Sigmoid colon (tissue), 4 donors: Measurements from ENCODE around the gene EME1.

Source experiments
- EP300 ChIP-seq, 4 donors: sonication (generic); formaldehyde crosslinking; IDR thresholded peaks; one replicate each; pipeline ENCODE4 v1.6.1; 2017; ENCODE audit warnings: antibody characterized with exemption in 4 of 4
- POLR2A ChIP-seq, 2 donors: fragments of 450-650 bp; IDR thresholded peaks; one replicate each; pipeline ENCODE4 v1.6.1; 2016; ENCODE audit warnings: antibody characterized with exemption in 2 of 2, mild to moderate bottlenecking in 2 of 2, moderate library complexity in 2 of 2
- TF ChIP-seq, protein P1 (sequence below), 4 experiments: fragments of 450-650 bp in 3 of 4; fragments of 200-600 bp in 1 of 4; IDR thresholded peaks; one replicate each; pipeline ENCODE4 v1.5.1; 2016 to 2019; ENCODE audit warnings: antibody characterized with exemption in 4 of 4, mild to moderate bottlenecking in 3 of 4, moderate library complexity in 2 of 4

DNA sequence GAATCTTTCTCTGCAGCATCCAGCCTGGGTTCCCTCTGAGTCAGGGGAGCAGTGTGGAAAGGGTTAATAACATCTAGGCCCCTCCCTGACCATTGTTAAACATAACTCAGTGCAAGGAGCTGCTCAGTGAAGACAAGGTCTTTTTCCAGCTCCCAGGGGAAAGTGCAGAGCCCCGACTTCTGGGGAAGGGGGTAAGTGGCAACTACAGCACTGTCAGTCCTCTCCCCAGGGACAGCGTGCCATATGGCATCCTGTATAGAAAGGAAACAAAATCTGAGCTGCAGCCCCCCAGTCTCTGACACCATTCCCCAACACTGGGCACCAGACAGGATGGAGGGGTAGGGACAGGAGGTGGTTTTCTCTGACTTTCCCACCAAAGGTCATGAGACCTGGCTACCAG is 7.9 kb upstream of the EME1 start:
- TF ChIP-seq, protein P1, sequence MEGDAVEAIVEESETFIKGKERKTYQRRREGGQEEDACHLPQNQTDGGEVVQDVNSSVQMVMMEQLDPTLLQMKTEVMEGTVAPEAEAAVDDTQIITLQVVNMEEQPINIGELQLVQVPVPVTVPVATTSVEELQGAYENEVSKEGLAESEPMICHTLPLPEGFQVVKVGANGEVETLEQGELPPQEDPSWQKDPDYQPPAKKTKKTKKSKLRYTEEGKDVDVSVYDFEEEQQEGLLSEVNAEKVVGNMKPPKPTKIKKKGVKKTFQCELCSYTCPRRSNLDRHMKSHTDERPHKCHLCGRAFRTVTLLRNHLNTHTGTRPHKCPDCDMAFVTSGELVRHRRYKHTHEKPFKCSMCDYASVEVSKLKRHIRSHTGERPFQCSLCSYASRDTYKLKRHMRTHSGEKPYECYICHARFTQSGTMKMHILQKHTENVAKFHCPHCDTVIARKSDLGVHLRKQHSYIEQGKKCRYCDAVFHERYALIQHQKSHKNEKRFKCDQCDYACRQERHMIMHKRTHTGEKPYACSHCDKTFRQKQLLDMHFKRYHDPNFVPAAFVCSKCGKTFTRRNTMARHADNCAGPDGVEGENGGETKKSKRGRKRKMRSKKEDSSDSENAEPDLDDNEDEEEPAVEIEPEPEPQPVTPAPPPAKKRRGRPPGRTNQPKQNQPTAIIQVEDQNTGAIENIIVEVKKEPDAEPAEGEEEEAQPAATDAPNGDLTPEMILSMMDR (IDR thresholded peaks at IDR 0.05) = no peak
- no peak for TF ChIP-seq POLR2A (IDR thresholded peaks at IDR 0.05)
- no peak for TF ChIP-seq EP300 (IDR thresholded peaks at IDR 0.05)
